Naive B cell (primary cell): Measurements from ENCODE around the gene VEGFC. TPM values are rescaled to one million over a fixed set of nuclear protein-coding genes. Genes with fewer than 3 reads are reported as not detected.

Experiments used
- ATAC-seq, 2 donors: fragments of 150-1000 bp; cut with Tn5 transposase; 2 replicates each; pipeline ENCODE4 v1.10.0; 2021; ENCODE audit warnings: low read depth in 2 of 2, mild to moderate bottlenecking in 2 of 2, moderate library complexity in 2 of 2
- DNase-seq: peaks from one replicate; pipeline ENCODE4 v3.0.0; 2022
- H3K27ac Mint-ChIP-seq, 6 donors: one replicate each; pipeline ENCODE4 v1.8.0; 2020 to 2022; ENCODE audit warnings: mild to moderate bottlenecking in 6 of 6, mixed read lengths in 6 of 6, moderate library complexity in 5 of 6, inconsistent platforms in 2 of 6
- H3K27me3 Mint-ChIP-seq, 3 donors: one replicate each; pipeline ENCODE4 v1.8.0; 2021 to 2022; ENCODE audit warnings: mixed read lengths in 3 of 3, mild to moderate bottlenecking in 1 of 3
- H3K36me3 Mint-ChIP-seq, 2 donors: one replicate each; pipeline ENCODE4 v1.8.0; 2020 to 2022; ENCODE audit warnings: mixed read lengths in 2 of 2, inconsistent platforms in 1 of 2, mild to moderate bottlenecking in 1 of 2
- H3K4me1 Mint-ChIP-seq, 3 donors: one replicate each; pipeline ENCODE4 v1.8.0; 2020 to 2022; ENCODE audit warnings: mixed read lengths in 3 of 3, inconsistent platforms in 1 of 3, mild to moderate bottlenecking in 1 of 3, moderate library complexity in 1 of 3
- H3K4me3 Mint-ChIP-seq, 8 donors: one replicate each; pipeline ENCODE4 v1.8.0; 2020 to 2022; ENCODE audit warnings: mild to moderate bottlenecking in 8 of 8, mixed read lengths in 8 of 8, moderate library complexity in 8 of 8, inconsistent platforms in 2 of 8
- H3K9me3 Mint-ChIP-seq, 7 donors: one replicate each; pipeline ENCODE4 v1.8.0; 2020 to 2022; ENCODE audit warnings: mixed read lengths in 7 of 7, mild to moderate bottlenecking in 5 of 7, inconsistent platforms in 2 of 7, moderate library complexity in 1 of 7
- polyA plus RNA-seq, 6 donors: library from polyadenylated mRNA; unstranded; fragments of 300-500 nt; fragmentation: Illumina TruSeq; gene quantifications; one replicate each; pipeline ENCODE4 v1.2.3, GENCODE V29; 2021; ENCODE audit warnings: low read depth in 6 of 6

VEGFC gene
- polyA plus RNA-seq, 6 donors from 2014 or later = 0.30 TPM; not detected in 5

- Mint-ChIP-seq H3K4me3 (no peak overlapping the region), H3K27ac (no peak overlapping the region), H3K27me3 (no peaks in the 10 kb centered on the region), H3K9me3 (peaks cover 0 to 5% (median 0%) of the 10 kb centered on the region in 7 donors), H3K4me1 (no peaks in the 10 kb centered on the region), H3K36me3 (no peaks in the 10 kb centered on the region)
- DNase-seq (no peak), ATAC-seq (no peak)
Observed at GRCh38 chr4:176680668-176681180, 112.0 kb downstream of the VEGFC start.

- no peaks in the 10 kb centered on the region for H3K4me1 Mint-ChIP-seq
- no peaks in the 10 kb centered on the region for H3K27me3 Mint-ChIP-seq
- ATAC-seq (no peak), DNase-seq (no peak)
- H3K27ac Mint-ChIP-seq = no peak overlapping the region
- no peak overlapping the region for H3K4me3 Mint-ChIP-seq
- H3K36me3 Mint-ChIP-seq = no peaks in the 10 kb centered on the region
- peaks cover 0 to 5% (median 0%) of the 10 kb centered on the region in 7 donors for H3K9me3 Mint-ChIP-seq
Observed at GRCh38 chr4:176676901-176677300, 115.8 kb downstream of the VEGFC start.

GRCh38 chr4:176675810-176676209, 116.9 kb downstream of the VEGFC start:
- Mint-ChIP-seq H3K27ac (no peak overlapping the region), H3K4me1 (no peaks in the 10 kb centered on the region), H3K36me3 (no peaks in the 10 kb centered on the region), H3K4me3 (no peak overlapping the region), H3K9me3 (peaks cover 0 to 5% (median 0%) of the 10 kb centered on the region in 7 donors), H3K27me3 (no peaks in the 10 kb centered on the region)
- DNase-seq (no peak), ATAC-seq (no peak)

- Mint-ChIP-seq H3K9me3 (peaks cover 0 to 1% (median 0%) of the 10 kb centered on the region in 7 donors), H3K4me3 (no peak overlapping the region), H3K36me3 (no peaks in the 10 kb centered on the region), H3K4me1 (no peaks in the 10 kb centered on the region), H3K27me3 (no peaks in the 10 kb centered on the region), H3K27ac (no peak overlapping the region)
- ATAC-seq = no peak
- DNase-seq = no peak
Observed at GRCh38 chr4:176671532-176671931, 121.2 kb downstream of the VEGFC start.

- Mint-ChIP-seq H3K27ac (no peak overlapping the region), H3K4me1 (no peaks in the 10 kb centered on the region), H3K9me3 (peaks cover 0 to 4% (median 1%) of the 10 kb centered on the region in 7 donors), H3K36me3 (no peaks in the 10 kb centered on the region), H3K4me3 (no peak overlapping the region), H3K27me3 (no peaks in the 10 kb centered on the region)
- no peak for ATAC-seq
- DNase-seq = no peak
Observed at GRCh38 chr4:176668324-176668723, 124.4 kb downstream of the VEGFC start.

GRCh38 chr4:176664964-176665363, 127.8 kb downstream of the VEGFC start:
- Mint-ChIP-seq H3K36me3 (no peaks in the 10 kb centered on the region), H3K9me3 (peaks cover 0 to 5% (median 3%) of the 10 kb centered on the region in 7 donors), H3K4me3 (no peak overlapping the region), H3K27ac (no peak overlapping the region), H3K4me1 (no peaks in the 10 kb centered on the region), H3K27me3 (no peaks in the 10 kb centered on the region)
- DNase-seq (no peak), ATAC-seq (no peak)

- no peak overlapping the region for H3K4me3 Mint-ChIP-seq
- DNase-seq (no peak), ATAC-seq (no peak)
- H3K36me3 Mint-ChIP-seq = no peaks in the 10 kb centered on the region
- peaks cover 0 to 6% (median 3%) of the 10 kb centered on the region in 7 donors for H3K9me3 Mint-ChIP-seq
- H3K27me3 Mint-ChIP-seq = no peaks in the 10 kb centered on the region
- H3K27ac Mint-ChIP-seq = no peak overlapping the region
- no peaks in the 10 kb centered on the region for H3K4me1 Mint-ChIP-seq
Observed at GRCh38 chr4:176660561-176660960, 132.2 kb downstream of the VEGFC start.

GRCh38 chr4:176656108-176656507, 136.6 kb downstream of the VEGFC start:
- DNase-seq = no peak
- H3K27ac Mint-ChIP-seq = no peak overlapping the region
- ATAC-seq = no peak
- H3K36me3 Mint-ChIP-seq = no peaks in the 10 kb centered on the region
- no peak overlapping the region for H3K4me3 Mint-ChIP-seq
- H3K9me3 Mint-ChIP-seq = peaks cover 0 to 6% (median 0%) of the 10 kb centered on the region in 7 donors
- no peaks in the 10 kb centered on the region for H3K4me1 Mint-ChIP-seq
- no peaks in the 10 kb centered on the region for H3K27me3 Mint-ChIP-seq

- Mint-ChIP-seq H3K9me3 (peaks cover 0 to 3% (median 0%) of the 10 kb centered on the region in 7 donors), H3K4me1 (no peaks in the 10 kb centered on the region), H3K36me3 (no peaks in the 10 kb centered on the region), H3K27ac (no peak overlapping the region), H3K4me3 (no peak overlapping the region), H3K27me3 (no peaks in the 10 kb centered on the region)
- ATAC-seq (no peak), DNase-seq (no peak)
Observed at GRCh38 chr4:176654565-176655216, 138.0 kb downstream of the VEGFC start.

GRCh38 chr4:176653401-176654220, 139.1 kb downstream of the VEGFC start:
- Mint-ChIP-seq H3K27ac (no peak overlapping the region), H3K4me3 (no peak overlapping the region), H3K27me3 (no peaks in the 10 kb centered on the region), H3K36me3 (no peaks in the 10 kb centered on the region), H3K4me1 (no peaks in the 10 kb centered on the region), H3K9me3 (peaks cover 0 to 3% (median 0%) of the 10 kb centered on the region in 7 donors)
- DNase-seq (no peak), ATAC-seq (no peak)

- Mint-ChIP-seq H3K9me3 (peaks cover 0 to 3% (median 0%) of the 10 kb centered on the region in 7 donors), H3K4me3 (no peak overlapping the region), H3K27ac (peak overlapping the region in 1 of 6 donors; percentile 24), H3K36me3 (no peaks in the 10 kb centered on the region), H3K4me1 (no peaks in the 10 kb centered on the region), H3K27me3 (no peaks in the 10 kb centered on the region)
- ATAC-seq = no peak
- DNase-seq = no peak
Observed at GRCh38 chr4:176646311-176646710, 146.4 kb downstream of the VEGFC start.

- peaks cover 0 to 3% (median 0%) of the 10 kb centered on the region in 7 donors for H3K9me3 Mint-ChIP-seq
- H3K27me3 Mint-ChIP-seq = no peaks in the 10 kb centered on the region
- ATAC-seq (no peak), DNase-seq (no peak)
- no peak overlapping the region for H3K4me3 Mint-ChIP-seq
- no peaks in the 10 kb centered on the region for H3K4me1 Mint-ChIP-seq
- no peak overlapping the region for H3K27ac Mint-ChIP-seq
- H3K36me3 Mint-ChIP-seq = no peaks in the 10 kb centered on the region
Observed at GRCh38 chr4:176645246-176645960, 147.3 kb downstream of the VEGFC start.

- no peak for DNase-seq
- Mint-ChIP-seq H3K4me3 (no peak overlapping the region), H3K27me3 (no peaks in the 10 kb centered on the region), H3K9me3 (peaks cover 0 to 17% (median 5%) of the 10 kb centered on the region in 7 donors), H3K36me3 (no peaks in the 10 kb centered on the region), H3K4me1 (no peaks in the 10 kb centered on the region), H3K27ac (no peak overlapping the region)
- no peak for ATAC-seq
Observed at GRCh38 chr4:176642472-176642871, 150.2 kb downstream of the VEGFC start.
